SK-N-SH treated with all-trans-retinoic acid at 6 μM for 48 hours (cell line): ENCODE measurements around the gene GNS.

Experiments used
- ATAC-seq: fragments of 200-7000 bp; cut with Tn5 transposase; 3 replicates; pipeline ENCODE4 v1.9.1; 2020; ENCODE audit warnings: mild to moderate bottlenecking, moderate library complexity
- ARNTL ChIP-seq: fragments of 450-650 bp; formaldehyde crosslinking; IDR thresholded peaks from 2 replicates; pipeline ENCODE4 v1.5.0; 2020; ENCODE audit warnings: low read depth, mild to moderate bottlenecking, moderate library complexity, borderline replicate concordance
- BACH2 ChIP-seq: fragments of 250-450 bp; sonication (Bioruptor Pico); IDR thresholded peaks from 2 replicates; pipeline ENCODE4 v1.9.0; 2021; ENCODE audit warnings: mild to moderate bottlenecking, borderline replicate concordance
- CSDC2 ChIP-seq: fragments of 250-450 bp; sonication (Bioruptor Pico); IDR thresholded peaks from 2 replicates; pipeline ENCODE4 v1.5.0; 2020; ENCODE audit warnings: mild to moderate bottlenecking, moderate library complexity
- ESRRG ChIP-seq: fragments of 250-450 bp; sonication (Bioruptor Pico); IDR thresholded peaks from 2 replicates; pipeline ENCODE4 v1.6.1; 2021; ENCODE audit warnings: mild to moderate bottlenecking
- ISL1 ChIP-seq: fragments of 250-450 bp; sonication (Bioruptor Pico); IDR thresholded peaks from 2 replicates; pipeline ENCODE4 v2.1.2; 2022; ENCODE audit warnings: mild to moderate bottlenecking, moderate library complexity
- OSR1 ChIP-seq: fragments of 250-450 bp; sonication (Bioruptor Pico); IDR thresholded peaks from 2 replicates; pipeline ENCODE4 v1.8.0; 2022; ENCODE audit warnings: moderate library complexity, mild to moderate bottlenecking, inconsistent platforms
- PATZ1 ChIP-seq: fragments of 250-450 bp; sonication (Bioruptor Pico); IDR thresholded peaks from 2 replicates; pipeline ENCODE4 v1.8.0; 2020; ENCODE audit warnings: mild to moderate bottlenecking, moderate library complexity, borderline replicate concordance
- POU6F1 ChIP-seq: fragments of 250-450 bp; sonication (Bioruptor Pico); IDR thresholded peaks from 2 replicates; pipeline ENCODE4 v1.8.0; 2021; ENCODE audit warnings: low read depth, mild to moderate bottlenecking, moderate library complexity, borderline replicate concordance
- PPARA ChIP-seq: fragments of 250-450 bp; sonication (Bioruptor Pico); IDR thresholded peaks from 2 replicates; pipeline ENCODE4 v1.5.0; 2020; ENCODE audit warnings: mild to moderate bottlenecking, borderline replicate concordance
- RARB ChIP-seq: fragments of 250-450 bp; sonication (Bioruptor Pico); IDR thresholded peaks from 2 replicates; pipeline ENCODE4 v1.8.0; 2021; ENCODE audit warnings: mild to moderate bottlenecking, moderate library complexity
- SNAI2 ChIP-seq: fragments of 250-450 bp; sonication (Bioruptor Pico); IDR thresholded peaks from 2 replicates; pipeline ENCODE4 v1.5.0; 2020; ENCODE audit warnings: mild to moderate bottlenecking, moderate library complexity
- TCF4 ChIP-seq: fragments of 250-450 bp; sonication (Bioruptor Pico); IDR thresholded peaks from 2 replicates; pipeline ENCODE4 v1.8.0; 2021; ENCODE audit warnings: mild to moderate bottlenecking, moderate library complexity, borderline replicate concordance
- TSHZ2 ChIP-seq: fragments of 250-450 bp; sonication (Bioruptor Pico); IDR thresholded peaks from 2 replicates; pipeline ENCODE4 v1.5.0; 2020; ENCODE audit warnings: mild to moderate bottlenecking, moderate library complexity
- ZC3H10 ChIP-seq: fragments of 250-450 bp; sonication (Bioruptor Pico); IDR thresholded peaks from 2 replicates; pipeline ENCODE4 v1.5.1; 2021; ENCODE audit warnings: mild to moderate bottlenecking, moderate library complexity
- ZFP3 ChIP-seq: fragments of 250-450 bp; sonication (Bioruptor Pico); IDR thresholded peaks from 2 replicates; pipeline ENCODE4 v1.5.0; 2020; ENCODE audit warnings: mild to moderate bottlenecking, moderate library complexity
- ZFP30 ChIP-seq: fragments of 450-650 bp; formaldehyde crosslinking; IDR thresholded peaks from 2 replicates; pipeline ENCODE4 v1.5.0; 2022; ENCODE audit warnings: mild to moderate bottlenecking, moderate library complexity
- ZNF565 ChIP-seq: fragments of 450-650 bp; formaldehyde crosslinking; conservative IDR thresholded peaks from 2 replicates; pipeline ENCODE4 v1.5.0; 2020; ENCODE audit warnings: low read depth, mild to moderate bottlenecking, moderate library complexity
- ZNF70 ChIP-seq: fragments of 450-650 bp; formaldehyde crosslinking; IDR thresholded peaks from 2 replicates; pipeline ENCODE4 v1.5.0; 2020; ENCODE audit warnings: mild to moderate bottlenecking, moderate library complexity
- ZNF8 ChIP-seq: fragments of 450-650 bp; formaldehyde crosslinking; IDR thresholded peaks from 2 replicates; pipeline ENCODE4 v1.5.0; 2020; ENCODE audit warnings: mild to moderate bottlenecking, moderate library complexity
- TF ChIP-seq, protein P1 (sequence below): fragments of 250-450 bp; sonication (Bioruptor Pico); IDR thresholded peaks from 2 replicates; pipeline ENCODE4 v1.5.1; 2020; ENCODE audit warnings: low read depth, mild to moderate bottlenecking, moderate library complexity
- TF ChIP-seq, protein P2 (sequence below): fragments of 250-450 bp; sonication (Bioruptor Pico); IDR thresholded peaks from 2 replicates; pipeline ENCODE4 v1.5.1; 2021; ENCODE audit warnings: mild to moderate bottlenecking, moderate library complexity

GNS gene

GRCh38 chr12:64735442-64735841 lies 23.8 kb downstream of the GNS start:
- TF ChIP-seq RARB (CRISPR knock-in tag), result no peak
- TF ChIP-seq TSHZ2 (CRISPR knock-in tag), result no peak
- no peak for TF ChIP-seq ESRRG (CRISPR knock-in tag)
- no peak for TF ChIP-seq POU6F1 (CRISPR knock-in tag)
- no peak for TF ChIP-seq ZFP30 (CRISPR knock-in tag)
- TF ChIP-seq ARNTL, result no peak
- no peak for TF ChIP-seq ISL1
- no peak for TF ChIP-seq BACH2 (CRISPR knock-in tag)
- no peak for TF ChIP-seq PPARA
- TF ChIP-seq, protein P1, sequence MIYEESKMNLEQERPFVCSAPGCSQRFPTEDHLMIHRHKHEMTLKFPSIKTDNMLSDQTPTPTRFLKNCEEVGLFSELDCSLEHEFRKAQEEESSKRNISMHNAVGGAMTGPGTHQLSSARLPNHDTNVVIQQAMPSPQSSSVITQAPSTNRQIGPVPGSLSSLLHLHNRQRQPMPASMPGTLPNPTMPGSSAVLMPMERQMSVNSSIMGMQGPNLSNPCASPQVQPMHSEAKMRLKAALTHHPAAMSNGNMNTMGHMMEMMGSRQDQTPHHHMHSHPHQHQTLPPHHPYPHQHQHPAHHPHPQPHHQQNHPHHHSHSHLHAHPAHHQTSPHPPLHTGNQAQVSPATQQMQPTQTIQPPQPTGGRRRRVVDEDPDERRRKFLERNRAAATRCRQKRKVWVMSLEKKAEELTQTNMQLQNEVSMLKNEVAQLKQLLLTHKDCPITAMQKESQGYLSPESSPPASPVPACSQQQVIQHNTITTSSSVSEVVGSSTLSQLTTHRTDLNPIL (CRISPR knock-in tag), result no peak
- TF ChIP-seq, protein P2, sequence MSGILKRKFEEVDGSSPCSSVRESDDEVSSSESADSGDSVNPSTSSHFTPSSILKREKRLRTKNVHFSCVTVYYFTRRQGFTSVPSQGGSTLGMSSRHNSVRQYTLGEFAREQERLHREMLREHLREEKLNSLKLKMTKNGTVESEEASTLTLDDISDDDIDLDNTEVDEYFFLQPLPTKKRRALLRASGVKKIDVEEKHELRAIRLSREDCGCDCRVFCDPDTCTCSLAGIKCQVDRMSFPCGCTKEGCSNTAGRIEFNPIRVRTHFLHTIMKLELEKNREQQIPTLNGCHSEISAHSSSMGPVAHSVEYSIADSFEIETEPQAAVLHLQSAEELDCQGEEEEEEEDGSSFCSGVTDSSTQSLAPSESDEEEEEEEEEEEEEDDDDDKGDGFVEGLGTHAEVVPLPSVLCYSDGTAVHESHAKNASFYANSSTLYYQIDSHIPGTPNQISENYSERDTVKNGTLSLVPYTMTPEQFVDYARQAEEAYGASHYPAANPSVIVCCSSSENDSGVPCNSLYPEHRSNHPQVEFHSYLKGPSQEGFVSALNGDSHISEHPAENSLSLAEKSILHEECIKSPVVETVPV (CRISPR knock-in tag), result no peak
- no peak for TF ChIP-seq PATZ1
- TF ChIP-seq ZNF565 (CRISPR knock-in tag), result no peak
- TF ChIP-seq TCF4 (CRISPR knock-in tag), result no peak
- no peak for TF ChIP-seq ZC3H10
- no peak for TF ChIP-seq ZNF70 (CRISPR knock-in tag)
- TF ChIP-seq ZNF8, result no peak
- ATAC-seq, result no peak

DNA sequence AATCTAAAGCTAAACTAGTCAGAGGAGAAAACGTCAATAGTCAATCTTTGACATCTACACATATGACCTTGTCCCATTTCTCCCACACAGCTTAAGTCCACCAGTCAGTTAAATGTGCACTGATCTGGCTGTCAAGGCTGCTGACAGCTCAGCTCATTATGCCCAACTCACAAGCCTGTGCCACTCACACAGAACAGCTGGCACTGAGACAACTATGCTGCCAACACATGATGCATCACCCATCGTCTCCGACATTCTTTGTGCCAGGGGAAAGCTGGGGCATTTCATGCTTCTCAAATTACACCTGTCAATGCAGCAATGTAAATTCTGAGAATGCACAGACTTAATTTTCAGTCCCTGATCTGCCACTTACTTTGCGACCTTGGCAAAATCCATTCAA lies 25.3 kb downstream of the GNS start:
- peak; percentile 82 for ATAC-seq

More for the DNA sequence above, 25.3 kb downstream of the GNS start:
- TF ChIP-seq ZFP3 (CRISPR knock-in tag) (no peak), ESRRG (CRISPR knock-in tag) (no peak), POU6F1 (CRISPR knock-in tag) (no peak), ZNF565 (CRISPR knock-in tag) (no peak), PPARA (no peak), ISL1 (no peak), TCF4 (CRISPR knock-in tag) (no peak), ARNTL (no peak), PATZ1 (no peak), CSDC2 (CRISPR knock-in tag) (no peak), ZNF8 (no peak), TSHZ2 (CRISPR knock-in tag) (no peak), OSR1 (CRISPR knock-in tag) (no peak), SNAI2 (CRISPR knock-in tag) (no peak), ZC3H10 (no peak), ZNF70 (CRISPR knock-in tag) (no peak), BACH2 (CRISPR knock-in tag) (no peak)
- TF ChIP-seq, protein P2 (CRISPR knock-in tag), result no peak
- TF ChIP-seq, all 23 proteins: peak for 0
